ENCODE data around the gene TRIM34. TPM values are rescaled to one million over a fixed set of nuclear protein-coding genes. Genes with fewer than 3 reads are reported as not detected.
"Not testable (repeated sequence)": the region's sequence is repeated elsewhere in the genome, so short reads cannot be mapped to it uniquely, and the experiment has no call there.

TRIM34 gene
- total RNA-seq, 1 donor from 2014 or later: 1.1 TPM

DNA sequence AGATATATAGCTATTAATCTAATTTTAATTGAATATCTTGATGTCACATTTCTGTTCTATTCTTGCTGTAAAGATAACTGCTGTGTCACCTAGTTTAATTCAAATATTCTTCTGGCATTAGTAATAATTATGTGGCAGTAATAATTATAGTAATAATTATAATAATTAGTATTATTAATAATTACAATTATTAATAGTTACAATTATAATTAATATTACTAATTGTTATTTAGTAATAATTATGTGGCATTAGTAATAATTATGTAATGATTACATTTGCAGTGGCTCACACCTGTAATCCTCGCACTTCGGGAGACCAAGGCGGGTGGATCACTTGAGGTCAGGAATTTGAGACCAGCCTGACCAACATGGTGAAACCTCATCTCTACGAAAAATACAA lies 61.6 kb downstream of the TRIM34 start:
- Mint-ChIP-seq H3K4me1 (peaks cover 41% of the 10 kb centered on the region), H3K27ac (ENCODE audit: unreplicated experiment) (no peak overlapping the region), H3K4me3 (no peak overlapping the region), H3K9me3 (peaks cover 3% of the 10 kb centered on the region), H3K27me3 (ENCODE audit: low read depth) (no peaks in the 10 kb centered on the region), H3K36me3 (ENCODE audit: low read depth) (peaks cover 18% of the 10 kb centered on the region)
- no peak for DNase-seq (ENCODE audit: low read depth, low spot score)
- TF ChIP-seq, protein P1, sequence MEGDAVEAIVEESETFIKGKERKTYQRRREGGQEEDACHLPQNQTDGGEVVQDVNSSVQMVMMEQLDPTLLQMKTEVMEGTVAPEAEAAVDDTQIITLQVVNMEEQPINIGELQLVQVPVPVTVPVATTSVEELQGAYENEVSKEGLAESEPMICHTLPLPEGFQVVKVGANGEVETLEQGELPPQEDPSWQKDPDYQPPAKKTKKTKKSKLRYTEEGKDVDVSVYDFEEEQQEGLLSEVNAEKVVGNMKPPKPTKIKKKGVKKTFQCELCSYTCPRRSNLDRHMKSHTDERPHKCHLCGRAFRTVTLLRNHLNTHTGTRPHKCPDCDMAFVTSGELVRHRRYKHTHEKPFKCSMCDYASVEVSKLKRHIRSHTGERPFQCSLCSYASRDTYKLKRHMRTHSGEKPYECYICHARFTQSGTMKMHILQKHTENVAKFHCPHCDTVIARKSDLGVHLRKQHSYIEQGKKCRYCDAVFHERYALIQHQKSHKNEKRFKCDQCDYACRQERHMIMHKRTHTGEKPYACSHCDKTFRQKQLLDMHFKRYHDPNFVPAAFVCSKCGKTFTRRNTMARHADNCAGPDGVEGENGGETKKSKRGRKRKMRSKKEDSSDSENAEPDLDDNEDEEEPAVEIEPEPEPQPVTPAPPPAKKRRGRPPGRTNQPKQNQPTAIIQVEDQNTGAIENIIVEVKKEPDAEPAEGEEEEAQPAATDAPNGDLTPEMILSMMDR (conservative IDR thresholded peaks at IDR 0.05): no peak

GRCh38 chr11:5688482-5688881 lies 63.7 kb downstream of the TRIM34 start:
- H3K36me3 Mint-ChIP-seq (ENCODE audit: low read depth): peaks cover 11% of the 10 kb centered on the region
- no peak for DNase-seq (ENCODE audit: low read depth, low spot score)
- peaks cover 39% of the 10 kb centered on the region for H3K4me1 Mint-ChIP-seq
- TF ChIP-seq, protein P1 (conservative IDR thresholded peaks at IDR 0.05): no peak
- no peak overlapping the region for H3K27ac Mint-ChIP-seq (ENCODE audit: unreplicated experiment)
- no peak overlapping the region for H3K4me3 Mint-ChIP-seq
- H3K27me3 Mint-ChIP-seq (ENCODE audit: low read depth): no peaks in the 10 kb centered on the region
- peaks cover 2% of the 10 kb centered on the region for H3K9me3 Mint-ChIP-seq

GRCh38 chr11:5689551-5689983 lies 64.8 kb downstream of the TRIM34 start, which contains the start of gene TRIM22:
Gene TRIM22, plus strand, starts transcription at chr11:5689790. Its CDS starts 6,443 bp downstream, at chr11:5696233.
- H3K4me1 Mint-ChIP-seq: peaks cover 28% of the 10 kb centered on the region
- no peak for DNase-seq (ENCODE audit: low read depth, low spot score)
- peak within 1 kb of the TSS; percentile 78 for H3K27ac Mint-ChIP-seq (ENCODE audit: unreplicated experiment)
- peaks cover 7% of the 10 kb centered on the region for H3K36me3 Mint-ChIP-seq (ENCODE audit: low read depth)
- TF ChIP-seq, protein P1 (conservative IDR thresholded peaks at IDR 0.05): no peak
- no peaks in the 10 kb centered on the region for H3K27me3 Mint-ChIP-seq (ENCODE audit: low read depth)
- no peaks in the 10 kb centered on the region for H3K9me3 Mint-ChIP-seq
- peak within 1 kb of the TSS; percentile 7 for H3K4me3 Mint-ChIP-seq

GRCh38 chr11:5690216-5690615 lies 65.4 kb downstream of the TRIM34 start:
- Mint-ChIP-seq H3K4me1 (peaks cover 22% of the 10 kb centered on the region), H3K9me3 (no peaks in the 10 kb centered on the region), H3K4me3 (no peak overlapping the region), H3K36me3 (ENCODE audit: low read depth) (peaks cover 4% of the 10 kb centered on the region), H3K27me3 (ENCODE audit: low read depth) (no peaks in the 10 kb centered on the region), H3K27ac (ENCODE audit: unreplicated experiment) (peak overlapping the region; percentile 78)
- TF ChIP-seq, protein P1 (conservative IDR thresholded peaks at IDR 0.05): no peak
- DNase-seq (ENCODE audit: low read depth, low spot score): no peak

DNA sequence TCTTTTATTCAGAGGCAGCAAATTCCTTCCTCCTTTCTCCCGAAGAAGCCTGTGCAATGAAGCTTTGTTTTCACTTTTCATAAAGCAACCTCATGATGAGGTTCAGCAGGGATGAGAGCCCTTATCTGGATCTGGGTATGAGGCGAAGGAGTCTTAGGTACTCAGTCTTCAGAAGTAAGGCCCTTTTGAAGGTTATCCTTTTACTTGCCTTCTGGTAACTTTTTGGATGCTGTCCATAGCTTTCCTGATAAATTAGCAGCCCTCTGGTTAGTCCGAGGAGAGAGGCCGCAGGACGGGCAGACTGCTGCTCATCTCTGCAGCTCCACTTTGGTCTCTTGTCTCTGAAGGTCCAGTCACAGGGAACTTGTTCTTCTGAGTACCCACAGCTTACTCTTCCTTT lies 65.9 kb downstream of the TRIM34 start:
- Mint-ChIP-seq H3K27me3 (ENCODE audit: low read depth) (no peaks in the 10 kb centered on the region), H3K4me1 (peaks cover 20% of the 10 kb centered on the region), H3K9me3 (no peaks in the 10 kb centered on the region), H3K36me3 (ENCODE audit: low read depth) (peaks cover 4% of the 10 kb centered on the region), H3K4me3 (no peak overlapping the region), H3K27ac (ENCODE audit: unreplicated experiment) (no peak overlapping the region)
- TF ChIP-seq, protein P1 (conservative IDR thresholded peaks at IDR 0.05): no peak
- DNase-seq (ENCODE audit: low read depth, low spot score): no peak

- H3K4me1 Mint-ChIP-seq: peaks cover 16% of the 10 kb centered on the region
- H3K27ac Mint-ChIP-seq (ENCODE audit: unreplicated experiment); H3K9me3 Mint-ChIP-seq; H3K27me3 Mint-ChIP-seq (ENCODE audit: low read depth); H3K4me3 Mint-ChIP-seq; DNase-seq (ENCODE audit: low read depth, low spot score); H3K36me3 Mint-ChIP-seq (ENCODE audit: low read depth): not testable (repeated sequence)
These were observed 66.6 kb downstream of the TRIM34 start for GRCh38 chr11:5691238-5691963.

Data from neural crest cell (in vitro differentiated cells).